ENCODE measurements around the gene GCGR. TPM values are rescaled to one million over a fixed set of nuclear protein-coding genes. Genes with fewer than 3 reads are reported as not detected.

GCGR gene
- total RNA-seq, 1 experiment from 2014 or later = 1.4 TPM

DNA sequence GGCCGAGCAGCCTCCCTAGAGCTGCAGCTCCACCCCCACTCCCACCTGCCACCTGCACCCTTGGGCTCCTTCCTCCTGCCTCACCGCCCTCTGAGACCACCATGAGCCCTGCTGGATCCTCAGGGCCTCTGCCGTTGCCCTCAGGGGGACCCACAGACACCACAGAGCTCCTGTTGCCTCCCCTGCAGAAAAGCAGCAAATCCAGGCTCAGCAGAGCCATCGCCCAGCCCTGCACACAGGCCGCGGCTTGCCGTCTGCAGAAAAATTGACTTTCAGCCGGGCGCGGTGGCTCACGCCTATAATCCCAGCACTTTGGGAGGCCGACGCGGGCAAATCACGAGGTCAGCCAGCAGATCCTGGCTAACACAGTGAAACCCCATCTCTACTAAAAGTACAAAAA lies 37.9 kb downstream of the GCGR start (continued):
- TF ChIP-seq STAT6 (CRISPR knock-in tag; conservative IDR thresholded peaks at IDR 0.05; ENCODE audit: low read depth) = no peak

DNA sequence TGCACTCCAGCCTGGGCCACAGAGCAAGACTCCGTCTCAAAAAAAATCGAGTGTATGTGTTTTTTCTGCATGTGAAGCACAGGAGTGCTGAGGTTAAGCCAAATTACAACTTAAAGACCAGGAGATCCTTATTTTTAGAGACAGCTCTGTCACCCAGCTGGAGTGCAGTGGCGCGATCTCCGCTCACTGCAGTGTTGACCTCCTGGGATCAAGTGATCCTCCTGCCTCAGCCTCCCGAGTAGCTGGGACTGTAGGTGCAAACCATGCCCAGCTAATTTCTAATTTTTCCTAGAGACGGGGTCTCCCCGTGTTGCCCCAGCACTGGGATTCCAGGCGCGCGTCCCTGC lies 38.4 kb downstream of the GCGR start:
- peak overlapping the region; percentile 23; the same call in 1 of the 2 replicates for H3K27ac Mint-ChIP-seq
- CTCF ChIA-PET = interaction anchor here (1.6 kb wide), 1 partner anchor 13 kb away, joined by 3 read pairs; no protein-coding TSS in a partner anchor
- no peaks in the 10 kb centered on the region for H3K27me3 Mint-ChIP-seq (ENCODE audit: low read depth)
- no peak overlapping the region for H3K4me3 Mint-ChIP-seq
- H3K9me3 Mint-ChIP-seq = no peaks in the 10 kb centered on the region
- DNase-seq (ENCODE audit: low spot score) = no peak
- no peaks in the 10 kb centered on the region for H3K4me1 Mint-ChIP-seq
- POLR2A ChIA-PET = no interaction called here
- ATAC-seq = no peak
- peaks cover 31% of the 10 kb centered on the region for H3K36me3 Mint-ChIP-seq
- no peak for TF ChIP-seq ELF4 (CRISPR knock-in tag; IDR thresholded peaks at IDR 0.05; ENCODE audit: low read depth)
- TF ChIP-seq TEAD1 (CRISPR knock-in tag; IDR thresholded peaks at IDR 0.05) = no peak
- TF ChIP-seq, protein P1, sequence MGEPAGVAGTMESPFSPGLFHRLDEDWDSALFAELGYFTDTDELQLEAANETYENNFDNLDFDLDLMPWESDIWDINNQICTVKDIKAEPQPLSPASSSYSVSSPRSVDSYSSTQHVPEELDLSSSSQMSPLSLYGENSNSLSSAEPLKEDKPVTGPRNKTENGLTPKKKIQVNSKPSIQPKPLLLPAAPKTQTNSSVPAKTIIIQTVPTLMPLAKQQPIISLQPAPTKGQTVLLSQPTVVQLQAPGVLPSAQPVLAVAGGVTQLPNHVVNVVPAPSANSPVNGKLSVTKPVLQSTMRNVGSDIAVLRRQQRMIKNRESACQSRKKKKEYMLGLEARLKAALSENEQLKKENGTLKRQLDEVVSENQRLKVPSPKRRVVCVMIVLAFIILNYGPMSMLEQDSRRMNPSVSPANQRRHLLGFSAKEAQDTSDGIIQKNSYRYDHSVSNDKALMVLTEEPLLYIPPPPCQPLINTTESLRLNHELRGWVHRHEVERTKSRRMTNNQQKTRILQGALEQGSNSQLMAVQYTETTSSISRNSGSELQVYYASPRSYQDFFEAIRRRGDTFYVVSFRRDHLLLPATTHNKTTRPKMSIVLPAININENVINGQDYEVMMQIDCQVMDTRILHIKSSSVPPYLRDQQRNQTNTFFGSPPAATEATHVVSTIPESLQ (CRISPR knock-in tag; IDR thresholded peaks at IDR 0.05) = no peak
- no peak for TF ChIP-seq MAX (CRISPR knock-in tag; IDR thresholded peaks at IDR 0.05)
- TF ChIP-seq ZNF263 (CRISPR knock-in tag; IDR thresholded peaks at IDR 0.05; ENCODE audit: low read depth) = no peak
- TF ChIP-seq NFYB (CRISPR knock-in tag; conservative IDR thresholded peaks at IDR 0.05; ENCODE audit: low read depth) = no peak
- no peak for TF ChIP-seq ZNF232 (CRISPR knock-in tag; IDR thresholded peaks at IDR 0.05)
- TF ChIP-seq TP53 (CRISPR knock-in tag; IDR thresholded peaks at IDR 0.05) = no peak
- TF ChIP-seq SOX15 (CRISPR knock-in tag; IDR thresholded peaks at IDR 0.05) = no peak
- no peak for TF ChIP-seq JAZF1 (CRISPR knock-in tag; IDR thresholded peaks at IDR 0.05)
- TF ChIP-seq GTF2I (CRISPR knock-in tag; conservative IDR thresholded peaks at IDR 0.05) = no peak
- no peak for TF ChIP-seq NFE2L1 (CRISPR knock-in tag; IDR thresholded peaks at IDR 0.05)
- no peak for TF ChIP-seq ATF1 (CRISPR knock-in tag; IDR thresholded peaks at IDR 0.05)

DNA sequence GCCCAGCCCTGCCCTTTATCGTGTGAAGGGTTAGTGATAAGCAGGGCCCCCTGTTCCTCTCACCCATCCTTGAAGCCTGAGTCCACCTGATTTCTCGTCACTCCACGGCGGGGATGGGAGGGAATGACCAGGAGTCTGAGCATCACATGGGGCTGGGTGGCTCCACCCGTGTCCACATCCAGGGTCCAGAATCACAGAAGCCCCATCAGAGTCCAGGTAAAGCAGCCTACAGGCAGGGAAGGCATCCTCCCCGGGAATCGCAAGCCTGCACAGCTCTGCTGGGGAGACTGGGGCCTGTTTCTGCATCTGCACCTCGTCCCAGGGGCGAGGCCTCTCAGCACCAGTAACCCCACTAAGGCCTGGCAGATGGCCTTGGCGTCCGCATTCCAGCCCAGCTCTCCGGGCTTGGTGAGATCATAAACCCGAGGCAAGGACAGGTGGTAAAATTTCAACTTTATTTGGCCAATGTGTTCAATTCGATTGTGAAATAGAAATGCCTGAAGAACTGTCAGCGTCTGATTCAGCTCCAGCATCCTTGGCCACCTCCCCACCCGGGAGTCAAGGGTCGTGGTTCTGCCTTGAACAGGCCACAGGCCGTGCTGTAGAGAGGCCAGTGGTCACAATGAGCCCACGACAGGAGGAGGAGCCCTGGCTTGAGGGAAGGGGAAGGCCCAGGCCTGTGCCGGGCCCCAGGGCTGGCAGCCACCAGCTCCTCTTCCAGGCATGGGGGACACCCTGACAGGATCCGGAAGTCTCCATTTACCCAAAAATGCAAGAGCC lies 39.0 kb downstream of the GCGR start:
- no peak for DNase-seq (ENCODE audit: low spot score)
- H3K4me3 Mint-ChIP-seq = no peak overlapping the region
- no peaks in the 10 kb centered on the region for H3K27me3 Mint-ChIP-seq (ENCODE audit: low read depth)
- CTCF ChIA-PET = interaction anchor here (0.5 to 1.6 kb wide), 3 partner anchors 12 to 37 kb away, joined by 3 to 4 read pairs (median 3); no protein-coding TSS in a partner anchor
- H3K36me3 Mint-ChIP-seq = peaks cover 31% of the 10 kb centered on the region
- TF ChIP-seq ZMAT4 (CRISPR knock-in tag; IDR thresholded peaks at IDR 0.05) (no peak), SMAD3 (CRISPR knock-in tag; IDR thresholded peaks at IDR 0.05; ENCODE audit: borderline replicate concordance) (no peak), FOXK1 (CRISPR knock-in tag; IDR thresholded peaks at IDR 0.05) (no peak), ESRRA (CRISPR knock-in tag; IDR thresholded peaks at IDR 0.05; ENCODE audit: borderline replicate concordance) (no peak), FOXP4 (CRISPR knock-in tag; IDR thresholded peaks at IDR 0.05) (no peak), JAZF1 (CRISPR knock-in tag; IDR thresholded peaks at IDR 0.05) (no peak)
- POLR2A ChIA-PET = no interaction called here
- H3K27ac Mint-ChIP-seq = peak overlapping the region; percentile 23; the same call in 1 of the 2 replicates
- no peak for ATAC-seq
- no peaks in the 10 kb centered on the region for H3K4me1 Mint-ChIP-seq
- no peaks in the 10 kb centered on the region for H3K9me3 Mint-ChIP-seq

Measured in WTC11 (cell line).